A549 (cell line): ENCODE data around the gene SCUBE1. TPM values are rescaled to one million over a fixed set of nuclear protein-coding genes. Genes with fewer than 3 reads are reported as not detected.

Experiments used
- ATAC-seq, 2 experiments: fragments of 200-7000 bp in 1 of 2; fragments of >200 bp in 1 of 2; cut with Nextera tagmentation in 1 of 2; cut with Tn5 transposase in 1 of 2; 3 replicates each; pipeline versions ENCODE4 v1.8.0 to v1.9.1; 2018 to 2020; ENCODE audit warnings: mild to moderate bottlenecking in 1 of 2, moderate library complexity in 1 of 2
- CTCF ChIA-PET: fragments of 300-600 bp; sonication (Branson Sonifier 250); formaldehyde crosslinking; extraction: SDS; loops from one replicate; lab custom pipeline; 2021; ENCODE audit warnings: antibody characterized with exemption, inconsistent platforms; lab: Yijun Ruan, JAX
- POLR2A ChIA-PET: fragments of 350-600 bp; formaldehyde crosslinking; extraction: SDS; loops from one replicate; lab custom pipeline; 2021; ENCODE audit warnings: antibody characterized with exemption, inconsistent platforms; lab: Yijun Ruan, JAX
- DNase-seq, 2 experiments: peaks; one replicate each; pipeline versions ENCODE4 v3.0.0 to v3.0.0-alpha.2; 2011 to 2016; ENCODE audit warnings: low read depth in 1 of 2, low spot score in 1 of 2
- FAIRE-seq: peaks from 2 replicates; lab custom pipeline; 2011; peaks lifted over from hg19 to GRCh38; lab: Jason Lieb, UNC
- H3K27ac ChIP-seq, 2 experiments: fragments of >200 bp; sonication (Bioruptor Twin); formaldehyde crosslinking; 3 replicates each; pipeline ENCODE4 v1.5.1; 2016 to 2017
- H3K4me1 ChIP-seq: fragments of >200 bp; sonication (Bioruptor Twin); formaldehyde crosslinking; 3 replicates; pipeline ENCODE4 v1.6.1; 2016
- H3K4me2 ChIP-seq: fragments of >200 bp; sonication (Bioruptor Twin); formaldehyde crosslinking; 3 replicates; pipeline ENCODE4 v1.6.1; 2016
- H3K4me3 ChIP-seq: fragments of >200 bp; sonication (Bioruptor Twin); formaldehyde crosslinking; 3 replicates; pipeline ENCODE4 v1.5.1; 2016
- H3K9me3 ChIP-seq: fragments of >200 bp; sonication (Bioruptor Twin); formaldehyde crosslinking; 3 replicates; pipeline ENCODE4 v1.6.1; 2016
- ATOH8 ChIP-seq: fragments of 250-450 bp; sonication (Bioruptor Pico); IDR thresholded peaks from 2 replicates; pipeline ENCODE4 v1.5.0; 2020; ENCODE audit warnings: low read depth, mild to moderate bottlenecking, moderate library complexity
- CBX2 ChIP-seq: fragments of 200-600 bp; sonication (generic); IDR thresholded peaks from 2 replicates; pipeline ENCODE4 v1.6.1; 2016; ENCODE audit warnings: low read depth, mild to moderate bottlenecking, borderline replicate concordance
- CHD2 ChIP-seq: fragments of 150-350 bp; IDR thresholded peaks from 2 replicates; pipeline ENCODE4 v1.6.1; 2014; ENCODE audit warnings: low read length; ENCODE audit not compliant: partially characterized antibody
- EHMT2 ChIP-seq: fragments of 200-600 bp; sonication (generic); IDR thresholded peaks from 2 replicates; pipeline ENCODE4 v1.6.1; 2016; ENCODE audit warnings: antibody characterized with exemption, low read depth, mild to moderate bottlenecking, moderate library complexity
- HOXB5 ChIP-seq: fragments of 250-450 bp; sonication (Bioruptor Pico); IDR thresholded peaks from 2 replicates; pipeline ENCODE4 v1.5.0; 2020; ENCODE audit warnings: mild to moderate bottlenecking, moderate library complexity
- JUNB ChIP-seq: fragments of >200 bp; sonication (Bioruptor Twin); formaldehyde crosslinking; IDR thresholded peaks from 2 replicates; pipeline ENCODE4 v1.6.1; 2016
- KDM5A ChIP-seq: fragments of 200-600 bp; sonication (generic); IDR thresholded peaks from 2 replicates; pipeline ENCODE4 v1.6.1; 2016; ENCODE audit warnings: antibody characterized with exemption, mild to moderate bottlenecking
- MYC ChIP-seq: IDR thresholded peaks from 2 replicates; pipeline ENCODE4 v1.6.1; 2012; ENCODE audit warnings: mild to moderate bottlenecking, inconsistent platforms, low read length, improper control_type of control experiment, borderline replicate concordance
- NR3C1 ChIP-seq: fragments of >200 bp; sonication (Bioruptor Twin); formaldehyde crosslinking; IDR thresholded peaks from 3 replicates; pipeline ENCODE4 v1.6.1; 2017
- POLR2AphosphoS2 ChIP-seq: conservative IDR thresholded peaks from 2 replicates; pipeline ENCODE4 v1.6.1; 2012; ENCODE audit warnings: low read length, improper control_type of control experiment, inconsistent platforms
- RAD21 ChIP-seq, 2 experiments: fragments of >200 bp in 1 of 2; sonication (Bioruptor Twin) in 1 of 2; formaldehyde crosslinking in 1 of 2; IDR thresholded peaks in 1 of 2; conservative IDR thresholded peaks in 1 of 2; 2 replicates in 1 of 2; 3 replicates in 1 of 2; pipeline ENCODE4 v1.6.1; 2012 to 2018; ENCODE audit warnings: inconsistent platforms in 1 of 2
- RARB ChIP-seq: fragments of 250-450 bp; sonication (Bioruptor Pico); IDR thresholded peaks from 2 replicates; pipeline ENCODE4 v1.8.0; 2021; ENCODE audit warnings: mild to moderate bottlenecking, moderate library complexity
- RCOR1 ChIP-seq: fragments of 150-350 bp; IDR thresholded peaks from 2 replicates; pipeline ENCODE4 v1.6.1; 2014; ENCODE audit warnings: antibody characterized with exemption, low read length, low read depth
- REST ChIP-seq: fragments of 200-600 bp; sonication (generic); IDR thresholded peaks from 2 replicates; pipeline ENCODE4 v1.6.1; 2016; ENCODE audit warnings: antibody characterized with exemption, mild to moderate bottlenecking, moderate library complexity
- RNF2 ChIP-seq: fragments of 200-600 bp; sonication (generic); IDR thresholded peaks from 2 replicates; pipeline ENCODE4 v1.6.1; 2016; ENCODE audit warnings: low read depth, mild to moderate bottlenecking, antibody characterized with exemption, moderate library complexity, borderline replicate concordance
- ZC3H11A ChIP-seq: fragments of 450-650 bp; IDR thresholded peaks from 2 replicates; pipeline ENCODE4 v1.6.1; 2014; ENCODE audit warnings: antibody characterized with exemption, mild to moderate bottlenecking
- ZFP36 ChIP-seq: fragments of 450-650 bp; IDR thresholded peaks from 2 replicates; pipeline ENCODE4 v1.6.1; 2014; ENCODE audit warnings: borderline replicate concordance; ENCODE audit not compliant: partially characterized antibody
- ZNF302 ChIP-seq: fragments of 250-450 bp; sonication (Bioruptor Pico); IDR thresholded peaks from 2 replicates; pipeline ENCODE4 v1.9.0; 2021; ENCODE audit warnings: inconsistent platforms, mild to moderate bottlenecking, moderate library complexity
- ZSCAN20 ChIP-seq: fragments of 250-450 bp; sonication (Bioruptor Pico); IDR thresholded peaks from 2 replicates; pipeline ENCODE4 v1.8.0; 2022; ENCODE audit warnings: mild to moderate bottlenecking, moderate library complexity
- WGBS: methylation state at CpG from one replicate; pipeline ENCODE4 v1.1.6; 2017; ENCODE audit errors: missing lambda C conversion rate; 5-methylcytosine and 5-hydroxymethylcytosine counted together
- polyA plus RNA-seq, 4 experiments: library from polyadenylated mRNA; depleted of rRNA in 3 of 4; stranded (reverse); fragments of >200 nt; fragmentation: RNase III in 1 of 4; extraction: RNeasy Plus Mini Kit Qiagen cat#74134 plus additional on column Dnase treatment in 1 of 4; gene quantifications; 2 replicates in 3 of 4; 3 replicates in 1 of 4; pipeline ENCODE4 v1.2.3, GENCODE V29; 2011 to 2017
- TF ChIP-seq, protein P1 (sequence below): fragments of 150-350 bp; IDR thresholded peaks from 2 replicates; pipeline ENCODE4 v1.6.1; 2014; ENCODE audit warnings: low read depth, mild to moderate bottlenecking, low read length
- TF ChIP-seq, protein P2 (sequence below): fragments of >200 bp; sonication (Bioruptor Twin); formaldehyde crosslinking; IDR thresholded peaks from 2 replicates; pipeline ENCODE4 v1.6.1; 2016

The SCUBE1 gene
- polyA plus RNA-seq, 2 of the 4 experiments (the other 2 are of a cell fraction): 0.01 to 0.12 TPM

DNA sequence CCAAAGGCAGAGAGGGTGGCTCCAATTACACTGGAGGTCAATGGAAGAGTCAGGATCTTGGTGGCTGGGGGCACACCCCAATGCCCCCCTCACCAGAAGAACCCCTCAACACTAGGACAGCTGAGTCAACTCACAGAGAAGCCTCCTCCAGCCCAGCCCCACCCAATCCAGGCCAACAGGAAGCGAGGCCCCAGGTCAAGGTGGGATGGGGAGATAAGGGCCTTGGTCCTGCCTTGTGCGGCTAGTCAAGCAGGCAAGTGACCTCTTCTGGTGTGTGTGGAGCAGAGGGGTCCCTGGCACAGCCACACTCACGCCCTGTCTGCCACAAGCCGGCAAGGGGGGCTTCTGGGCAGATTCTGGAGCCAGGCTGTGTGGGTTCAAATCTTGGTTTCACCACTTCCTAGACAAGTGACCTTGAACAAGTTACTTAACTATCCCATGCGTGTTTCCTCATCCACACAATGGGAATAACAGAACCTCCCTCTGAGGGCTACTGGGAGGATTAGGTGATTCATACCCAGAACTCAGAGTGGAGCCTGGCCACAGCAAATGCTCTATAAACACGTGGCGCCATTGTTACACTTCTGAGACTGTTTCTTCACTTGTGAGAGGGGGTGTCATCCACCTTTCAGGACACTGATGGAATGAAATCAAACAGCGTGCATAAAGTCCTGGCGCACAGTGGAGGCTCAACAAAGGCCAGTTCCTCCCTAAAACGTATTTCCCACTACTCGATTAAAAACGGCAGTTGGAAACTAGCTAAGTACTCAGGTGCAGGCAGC is 159.5 kb downstream of the SCUBE1 start:
- Histone ChIP-seq H3K9me3 (no peaks in the 10 kb centered on the region), H3K27ac (no peak overlapping the region), H3K4me1 (peaks cover 16% of the 10 kb centered on the region; the same call in 1 of the 3 replicates)
- DNase-seq (no peak), ATAC-seq (no peak), FAIRE-seq (no peak)
- 84% methylated on average over 8 of the region's 12 CpGs for WGBS
- POLR2A ChIA-PET: no interaction called here
- TF ChIP-seq NR3C1: no peak
- TF ChIP-seq RARB (CRISPR knock-in tag): no peak
- TF ChIP-seq JUNB: no peak
- TF ChIP-seq RAD21 (conservative IDR thresholded peaks at IDR 0.05 in 1 of 2, IDR thresholded peaks at IDR 0.05 in 1 of 2): no peak
- no peak for TF ChIP-seq RNF2
- no peak for TF ChIP-seq CHD2
- TF ChIP-seq KDM5A: no peak
- no peak for TF ChIP-seq RCOR1
- TF ChIP-seq ZC3H11A: no peak
- TF ChIP-seq, all 56 proteins: peak for 0
- Histone ChIP-seq H3K4me2 (no peak overlapping the region), H3K4me3 (no peak overlapping the region)
- CTCF ChIA-PET: no interaction called here

DNA sequence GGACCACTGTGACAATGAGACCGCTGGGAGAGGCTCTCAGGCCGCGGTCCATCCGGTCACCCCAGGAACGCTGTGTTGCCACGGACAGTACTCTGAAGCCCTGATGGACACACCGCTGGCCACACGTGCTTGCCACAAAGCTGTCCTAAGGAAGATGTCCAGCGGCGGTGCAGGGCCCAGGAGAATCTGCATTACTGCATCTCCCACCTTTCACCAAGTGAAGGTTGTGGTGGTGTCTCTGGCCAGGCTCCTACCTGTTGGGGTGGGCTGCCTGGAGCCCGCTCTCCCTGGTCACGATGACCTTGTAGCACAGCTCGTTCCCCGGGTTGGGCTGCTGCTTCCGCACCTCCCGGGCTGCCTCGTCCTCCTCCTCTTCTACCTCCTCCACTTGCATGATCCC is 160.4 kb downstream of the SCUBE1 start:
- H3K27ac ChIP-seq: no peak overlapping the region
- DNase-seq (no peak), FAIRE-seq (no peak), ATAC-seq (no peak)
- H3K4me3 ChIP-seq: no peak overlapping the region
- H3K4me1 ChIP-seq: peaks cover 12% of the 10 kb centered on the region; the same call in 1 of the 3 replicates
- CTCF ChIA-PET: no interaction called here
- H3K9me3 ChIP-seq: no peaks in the 10 kb centered on the region
- TF ChIP-seq JUNB: no peak
- TF ChIP-seq HOXB5 (CRISPR knock-in tag): no peak
- TF ChIP-seq, protein P1, sequence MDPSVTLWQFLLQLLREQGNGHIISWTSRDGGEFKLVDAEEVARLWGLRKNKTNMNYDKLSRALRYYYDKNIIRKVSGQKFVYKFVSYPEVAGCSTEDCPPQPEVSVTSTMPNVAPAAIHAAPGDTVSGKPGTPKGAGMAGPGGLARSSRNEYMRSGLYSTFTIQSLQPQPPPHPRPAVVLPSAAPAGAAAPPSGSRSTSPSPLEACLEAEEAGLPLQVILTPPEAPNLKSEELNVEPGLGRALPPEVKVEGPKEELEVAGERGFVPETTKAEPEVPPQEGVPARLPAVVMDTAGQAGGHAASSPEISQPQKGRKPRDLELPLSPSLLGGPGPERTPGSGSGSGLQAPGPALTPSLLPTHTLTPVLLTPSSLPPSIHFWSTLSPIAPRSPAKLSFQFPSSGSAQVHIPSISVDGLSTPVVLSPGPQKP: no peak
- no peak for TF ChIP-seq ZSCAN20 (CRISPR knock-in tag)
- TF ChIP-seq KDM5A: no peak
- TF ChIP-seq, protein P2, sequence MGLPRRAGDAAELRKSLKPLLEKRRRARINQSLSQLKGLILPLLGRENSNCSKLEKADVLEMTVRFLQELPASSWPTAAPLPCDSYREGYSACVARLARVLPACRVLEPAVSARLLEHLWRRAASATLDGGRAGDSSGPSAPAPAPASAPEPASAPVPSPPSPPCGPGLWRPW: no peak
- TF ChIP-seq CBX2: no peak
- no peak for TF ChIP-seq EHMT2
- no peak for TF ChIP-seq ATOH8
- TF ChIP-seq MYC: no peak
- TF ChIP-seq ZFP36: no peak
- TF ChIP-seq POLR2AphosphoS2: no peak
- no peak for TF ChIP-seq NR3C1
- no peak for TF ChIP-seq ZNF302 (CRISPR knock-in tag)
- H3K4me2 ChIP-seq: no peak overlapping the region
- WGBS: 91% methylated on average over 14 of the region's 17 CpGs
- POLR2A ChIA-PET: no interaction called here

DNA sequence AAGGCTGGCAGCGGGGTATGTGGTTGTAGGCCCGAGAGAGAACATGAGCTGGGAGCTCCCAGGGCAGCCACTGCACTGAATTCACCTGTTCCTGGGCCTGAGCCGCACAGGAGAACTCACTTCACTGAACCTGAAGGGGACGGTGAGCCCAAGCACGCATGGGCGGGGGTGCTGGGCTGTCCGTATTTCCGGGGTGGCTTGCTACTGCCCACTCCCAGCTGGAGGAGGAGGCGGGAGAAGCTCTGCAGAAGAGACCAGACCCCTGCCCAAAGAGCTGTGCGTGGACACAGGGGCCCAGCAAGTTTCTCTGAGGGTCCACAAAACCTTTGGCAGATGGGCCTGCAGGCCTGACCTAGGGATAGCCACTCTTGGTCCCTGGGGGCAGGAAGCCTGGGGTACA is 161.1 kb downstream of the SCUBE1 start:
- H3K4me3 ChIP-seq: no peak overlapping the region
- H3K27ac ChIP-seq: no peak overlapping the region
- no peak overlapping the region for H3K4me2 ChIP-seq
- H3K9me3 ChIP-seq: no peaks in the 10 kb centered on the region
- TF ChIP-seq REST: no peak
- H3K4me1 ChIP-seq: peaks cover 12% of the 10 kb centered on the region; the same call in 1 of the 3 replicates
- ATAC-seq: no peak
- POLR2A ChIA-PET: no interaction called here
- no peak for FAIRE-seq
- no peak for DNase-seq
- WGBS: 90% methylated on average over 5 of the region's 10 CpGs
- CTCF ChIA-PET: no interaction called here
